Panc1 (cell line): ENCODE measurements around the gene ZMYND10. TPM values are rescaled to one million over a fixed set of nuclear protein-coding genes. Genes with fewer than 3 reads are reported as not detected.
A peak's percentile ranks its signal among the peaks of the same experiment; 100 is the strongest.

Experiments used
- ATAC-seq: fragments of 200-7000 bp; cut with Tn5 transposase; 2 replicates; pipeline ENCODE4 v1.9.1; 2020; ENCODE audit warnings: mild to moderate bottlenecking, moderate library complexity
- BruUV-seq: library from RNA; stranded (reverse); fragments of 400-500 nt; replicated peaks from 2 replicates; lab custom pipeline; 2021; lab: Mats Ljungman, UMichigan
- CTCF ChIA-PET: fragments of 300-600 bp; sonication (Branson Sonifier 250); formaldehyde crosslinking; loops from one replicate; lab custom pipeline; 2022; ENCODE audit warnings: antibody characterized with exemption; lab: Charles Lee
- POLR2A ChIA-PET: fragments of 300-600 bp; sonication (Branson Sonifier 250); formaldehyde crosslinking; loops from one replicate; lab custom pipeline; 2022; ENCODE audit warnings: antibody characterized with exemption; lab: Charles Lee
- DNase-seq: peaks from one replicate; pipeline ENCODE4 v3.0.0-alpha.2; 2010; ENCODE audit warnings: low read depth, low spot score
- H3K27ac ChIP-seq: 2 replicates; pipeline ENCODE4 v1.5.1; 2011; ENCODE audit warnings: mild to moderate bottlenecking, low read length, inconsistent platforms
- H3K27me3 ChIP-seq: fragments of 200-500 bp; sonication (Bioruptor generic); 2 replicates; pipeline ENCODE4 v1.6.0; 2014; ENCODE audit warnings: low read length, inconsistent platforms; ENCODE audit not compliant: control insufficient read depth, insufficient read depth
- H3K36me3 ChIP-seq: fragments of 200-500 bp; sonication (Bioruptor generic); 2 replicates; pipeline ENCODE4 v1.5.1; 2014; ENCODE audit warnings: inconsistent platforms, mild to moderate bottlenecking, low read length, moderate library complexity; ENCODE audit not compliant: control insufficient read depth, insufficient read depth
- H3K4me1 ChIP-seq: 2 replicates; pipeline ENCODE4 v1.5.1; 2011; ENCODE audit warnings: inconsistent platforms, mild to moderate bottlenecking, low read length, moderate library complexity; ENCODE audit not compliant: control insufficient read depth, insufficient read depth
- H3K4me3 ChIP-seq, 2 experiments: 2 replicates each; pipeline ENCODE4 v1.5.1; 2011 to 2012; ENCODE audit warnings: low read depth in 2 of 2, low read length in 2 of 2, mild to moderate bottlenecking in 2 of 2, inconsistent platforms in 1 of 2, moderate library complexity in 1 of 2
- H3K9me3 ChIP-seq: fragments of 200-500 bp; sonication (Bioruptor generic); 2 replicates; pipeline ENCODE4 v1.5.1; 2014; ENCODE audit warnings: low read depth, mild to moderate bottlenecking, inconsistent platforms, low read length, moderate library complexity; ENCODE audit not compliant: control insufficient read depth, insufficient read depth
- CTCF ChIP-seq: fragments of 450-650 bp; IDR thresholded peaks from 2 replicates; pipeline ENCODE4 v1.5.1; 2017; ENCODE audit warnings: mild to moderate bottlenecking
- POLR2AphosphoS5 ChIP-seq: IDR thresholded peaks from 2 replicates; pipeline ENCODE4 v1.6.1; 2012; ENCODE audit warnings: mild to moderate bottlenecking, low read depth, low read length, moderate library complexity
- SIN3A ChIP-seq: IDR thresholded peaks from 2 replicates; pipeline ENCODE4 v1.6.1; 2012; ENCODE audit warnings: low read depth, mild to moderate bottlenecking, low read length, moderate library complexity, borderline replicate concordance; ENCODE audit not compliant: insufficient read depth
- TCF7L2 ChIP-seq: IDR thresholded peaks from 2 replicates; pipeline ENCODE4 v1.6.1; 2011; ENCODE audit warnings: mild to moderate bottlenecking, low read depth, low read length, inconsistent platforms
- in situ Hi-C: cut with HindIII; loops from 2 replicates; pipeline ENCODE4 v1.10.0; 2016; ENCODE audit warnings: low sequenced_read_pairs, low pct_unique_long_range_greater_than_20kb
- intact Hi-C: fragments of 100-400 bp; cut with micrococcal nuclease; formaldehyde crosslinking; loops from one replicate; pipeline ENCODE4 v1.10.0; 2022; ENCODE audit not compliant: unreplicated experiment
- total RNA-seq: library from RNA; stranded (reverse); gene quantifications from one replicate; pipeline ENCODE4 v1.2.1, GENCODE V29; 2021; ENCODE audit not compliant: unreplicated experiment
- TF ChIP-seq, protein P1 (sequence below), 2 experiments: IDR thresholded peaks; 2 replicates each; pipeline ENCODE4 v1.6.1; 2011 to 2012; ENCODE audit warnings: low read depth in 2 of 2, control low read depth in 1 of 2, low read length in 1 of 2, mild to moderate bottlenecking in 1 of 2, moderate library complexity in 1 of 2; ENCODE audit not compliant: insufficient read depth in 1 of 2

The ZMYND10 gene
- total RNA-seq, 1 experiment from 2014 or later = 3.6 TPM

DNA sequence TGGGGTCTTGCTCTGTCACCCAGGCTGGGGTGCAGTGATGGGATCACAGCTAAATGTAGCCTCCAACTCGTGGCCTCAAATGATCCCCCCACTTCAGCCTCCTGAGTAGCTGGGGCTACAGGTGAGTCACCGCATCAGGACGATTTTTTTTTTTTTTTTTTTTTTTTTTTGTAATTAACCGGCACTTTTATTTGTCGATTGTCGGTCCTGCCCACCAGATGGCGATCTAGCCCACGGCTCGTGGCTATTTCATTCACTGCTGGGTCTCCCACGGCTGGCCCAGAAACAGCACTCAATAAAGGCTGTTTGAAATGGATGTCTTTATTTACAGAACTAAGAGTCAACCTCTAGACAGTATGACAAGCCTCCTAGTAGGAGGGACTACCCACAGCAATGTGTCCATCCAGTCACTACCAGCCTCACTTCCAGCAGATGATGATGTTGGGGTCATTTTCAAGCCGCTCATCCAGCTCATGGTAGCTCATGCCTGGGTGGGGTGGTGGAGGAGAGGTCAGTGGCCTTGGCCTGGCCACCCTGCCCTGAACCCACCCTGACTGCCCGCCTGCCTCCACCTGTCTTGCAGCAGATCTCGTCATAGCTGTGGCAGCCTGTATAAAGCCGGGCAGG, 1.8 kb upstream of the ZMYND10 start:
- Histone ChIP-seq H3K27me3 (no peaks in the 10 kb centered on the region), H3K27ac (no peak overlapping the region), H3K4me3 (no peak overlapping the region), H3K9me3 (no peaks in the 10 kb centered on the region), H3K36me3 (peaks cover 2% of the 10 kb centered on the region; the same call in 1 of the 2 replicates), H3K4me1 (peaks cover 8% of the 10 kb centered on the region)
- in situ Hi-C loops (no loop called here), intact Hi-C loops (loop anchor here (2.0 kb wide), 1 partner anchor 204 kb away; no protein-coding TSS in a partner anchor)
- BruUV-seq = no TSS peak
- DNase-seq (no peak), ATAC-seq (no peak)
- peak; percentile 80 for TF ChIP-seq CTCF
- TF ChIP-seq, protein P1, sequence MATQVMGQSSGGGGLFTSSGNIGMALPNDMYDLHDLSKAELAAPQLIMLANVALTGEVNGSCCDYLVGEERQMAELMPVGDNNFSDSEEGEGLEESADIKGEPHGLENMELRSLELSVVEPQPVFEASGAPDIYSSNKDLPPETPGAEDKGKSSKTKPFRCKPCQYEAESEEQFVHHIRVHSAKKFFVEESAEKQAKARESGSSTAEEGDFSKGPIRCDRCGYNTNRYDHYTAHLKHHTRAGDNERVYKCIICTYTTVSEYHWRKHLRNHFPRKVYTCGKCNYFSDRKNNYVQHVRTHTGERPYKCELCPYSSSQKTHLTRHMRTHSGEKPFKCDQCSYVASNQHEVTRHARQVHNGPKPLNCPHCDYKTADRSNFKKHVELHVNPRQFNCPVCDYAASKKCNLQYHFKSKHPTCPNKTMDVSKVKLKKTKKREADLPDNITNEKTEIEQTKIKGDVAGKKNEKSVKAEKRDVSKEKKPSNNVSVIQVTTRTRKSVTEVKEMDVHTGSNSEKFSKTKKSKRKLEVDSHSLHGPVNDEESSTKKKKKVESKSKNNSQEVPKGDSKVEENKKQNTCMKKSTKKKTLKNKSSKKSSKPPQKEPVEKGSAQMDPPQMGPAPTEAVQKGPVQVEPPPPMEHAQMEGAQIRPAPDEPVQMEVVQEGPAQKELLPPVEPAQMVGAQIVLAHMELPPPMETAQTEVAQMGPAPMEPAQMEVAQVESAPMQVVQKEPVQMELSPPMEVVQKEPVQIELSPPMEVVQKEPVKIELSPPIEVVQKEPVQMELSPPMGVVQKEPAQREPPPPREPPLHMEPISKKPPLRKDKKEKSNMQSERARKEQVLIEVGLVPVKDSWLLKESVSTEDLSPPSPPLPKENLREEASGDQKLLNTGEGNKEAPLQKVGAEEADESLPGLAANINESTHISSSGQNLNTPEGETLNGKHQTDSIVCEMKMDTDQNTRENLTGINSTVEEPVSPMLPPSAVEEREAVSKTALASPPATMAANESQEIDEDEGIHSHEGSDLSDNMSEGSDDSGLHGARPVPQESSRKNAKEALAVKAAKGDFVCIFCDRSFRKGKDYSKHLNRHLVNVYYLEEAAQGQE (IDR thresholded peaks at IDR 0.05; ENCODE audit: insufficient read depth in 1 of 2, low read depth in 2 of 2, low read length in 1 of 2) = no peak
- POLR2A ChIA-PET = no interaction called here
- CTCF ChIA-PET = interaction anchor here (0.7 to 2.1 kb wide), 6 partner anchors 10 to 187 kb away, joined by 5 to 13 read pairs (median 10); partner anchors contain the start of gene IFRD2

DNA sequence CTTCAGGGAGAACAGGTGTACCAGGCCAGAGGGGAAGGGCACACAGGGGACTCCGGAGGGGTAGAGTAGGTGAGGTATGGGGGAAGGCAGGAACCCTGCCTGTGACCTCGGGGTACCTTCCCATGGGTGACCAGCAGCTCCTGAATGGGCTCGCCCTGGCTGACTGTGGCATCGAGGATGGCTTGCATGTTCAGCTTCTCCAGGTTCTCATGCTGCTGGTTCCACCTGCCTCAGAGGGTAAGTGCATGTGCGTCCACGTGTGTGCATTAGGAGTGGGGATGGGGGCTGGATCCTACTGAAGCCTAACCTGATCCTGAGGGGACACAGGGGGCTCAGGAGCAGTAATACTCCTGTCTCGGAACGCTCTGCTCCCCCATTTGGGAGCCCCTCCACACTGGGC, 524 bp downstream of the ZMYND10 start:
- no peaks in the 10 kb centered on the region for H3K9me3 ChIP-seq
- peak overlapping the region; percentile 47 to 68 for H3K4me3 ChIP-seq
- POLR2A ChIA-PET = interaction anchor here (0.6 to 0.8 kb wide), 2 partner anchors 9 to 17 kb away, joined by 4 to 14 read pairs; no protein-coding TSS in a partner anchor
- in situ Hi-C loops (no loop called here), intact Hi-C loops (no loop called here)
- no peak for DNase-seq
- H3K27me3 ChIP-seq = no peaks in the 10 kb centered on the region
- TF ChIP-seq CTCF (no peak), SIN3A (no peak), TCF7L2 (no peak), POLR2AphosphoS5 (no peak)
- TF ChIP-seq, protein P1 (IDR thresholded peaks at IDR 0.05; ENCODE audit: insufficient read depth in 1 of 2, low read depth in 2 of 2, low read length in 1 of 2) = no peak
- no TSS peak for BruUV-seq
- ATAC-seq = no peak
- peak overlapping the region; percentile 18; the same call in 1 of the 2 replicates for H3K27ac ChIP-seq
- no peaks in the 10 kb centered on the region for H3K36me3 ChIP-seq
- CTCF ChIA-PET = no interaction called here
- H3K4me1 ChIP-seq = peaks cover 6% of the 10 kb centered on the region
